ENCODE data around the gene GPR3. TPM values are rescaled to one million over a fixed set of nuclear protein-coding genes. Genes with fewer than 3 reads are reported as not detected.

GPR3 gene
- total RNA-seq, 1 donor = 0.36 TPM

- Histone ChIP-seq H2AFZ (ENCODE audit: low read length) (no peak overlapping the region), H3K4me1 (ENCODE audit: insufficient read depth, low read length) (peaks cover 32% of the 10 kb centered on the region), H3K4me3 (ENCODE audit: insufficient read depth, low read length) (no peak overlapping the region), H3K79me2 (ENCODE audit: insufficient read depth, low read length) (no peaks in the 10 kb centered on the region), H3K27me3 (ENCODE audit: insufficient read depth, low read length) (peaks cover 11% of the 10 kb centered on the region), H3K4me2 (ENCODE audit: insufficient read depth, low read length) (no peak overlapping the region), H3K36me3 (ENCODE audit: insufficient read depth, low read length) (no peaks in the 10 kb centered on the region), H4K20me1 (ENCODE audit: insufficient read depth, low read length) (no peaks in the 10 kb centered on the region), H3K9me3 (ENCODE audit: low read depth, low read length) (no peaks in the 10 kb centered on the region), H3K27ac (ENCODE audit: low read depth, low read length) (no peak overlapping the region)
- no peak for TF ChIP-seq CTCF (IDR thresholded peaks at IDR 0.05; ENCODE audit: extremely low read depth, low read depth, low read length)
- DNase-seq (ENCODE audit: insufficient read length, low spot score, missing footprints) = peak; percentile 75
Measured at GRCh38 chr1:27399251-27400025, 7.0 kb downstream of the GPR3 start.

DNA sequence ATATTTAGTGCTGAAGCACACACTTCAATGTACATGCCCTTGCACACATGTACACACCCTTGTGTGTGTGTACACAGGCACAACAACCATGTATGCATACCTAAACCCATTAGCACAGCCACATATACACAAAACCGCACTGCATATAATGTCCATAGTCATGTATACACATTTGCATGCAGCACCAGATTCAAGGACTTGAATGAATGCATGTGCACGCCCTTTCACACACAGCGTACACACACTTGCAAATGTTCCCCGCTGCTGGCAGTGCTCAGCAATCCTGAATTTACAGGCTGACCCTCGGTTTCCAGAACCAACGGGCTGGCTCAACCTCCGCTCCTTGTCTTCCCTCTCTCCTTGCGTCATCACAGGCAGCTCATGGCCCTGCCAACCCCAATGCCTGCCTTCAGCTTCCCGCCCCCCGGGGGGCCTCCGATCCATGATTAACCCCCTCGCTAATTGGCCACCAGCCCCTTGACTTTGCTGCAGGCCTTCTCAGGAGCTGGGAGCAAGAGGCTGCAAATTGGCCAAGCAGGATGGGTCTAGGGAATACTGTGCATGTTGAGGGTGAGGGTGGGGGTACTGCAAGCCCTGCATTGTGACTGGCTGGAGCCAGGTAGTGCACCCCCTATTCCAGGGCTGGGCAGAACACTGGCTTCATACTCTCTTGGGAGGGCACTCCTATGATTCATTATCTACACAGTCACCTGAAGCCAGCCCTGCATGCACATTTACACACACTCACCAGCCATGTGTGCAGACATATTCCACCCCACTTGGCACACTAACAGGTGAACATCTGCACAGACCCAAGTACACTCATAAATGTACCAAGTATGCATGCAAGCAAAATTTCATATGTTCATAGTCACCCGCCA lies 7.9 kb downstream of the GPR3 start:
- DNase-seq (ENCODE audit: insufficient read length, low spot score, missing footprints) = peak; percentile 84
- H3K4me1 ChIP-seq (ENCODE audit: insufficient read depth, low read length) = peaks cover 33% of the 10 kb centered on the region
- H4K20me1 ChIP-seq (ENCODE audit: insufficient read depth, low read length) = no peaks in the 10 kb centered on the region
- no peak for TF ChIP-seq CTCF (IDR thresholded peaks at IDR 0.05; ENCODE audit: extremely low read depth, low read depth, low read length)
- H3K79me2 ChIP-seq (ENCODE audit: insufficient read depth, low read length) = no peaks in the 10 kb centered on the region
- no peaks in the 10 kb centered on the region for H3K9me3 ChIP-seq (ENCODE audit: low read depth, low read length)
- no peak overlapping the region for H3K4me2 ChIP-seq (ENCODE audit: insufficient read depth, low read length)
- no peaks in the 10 kb centered on the region for H3K36me3 ChIP-seq (ENCODE audit: insufficient read depth, low read length)
- no peak overlapping the region for H3K4me3 ChIP-seq (ENCODE audit: insufficient read depth, low read length)
- H3K27ac ChIP-seq (ENCODE audit: low read depth, low read length) = no peak overlapping the region
- H3K27me3 ChIP-seq (ENCODE audit: insufficient read depth, low read length) = peaks cover 11% of the 10 kb centered on the region
- no peak overlapping the region for H2AFZ ChIP-seq (ENCODE audit: low read length)

- DNase-seq (ENCODE audit: insufficient read length, low spot score, missing footprints) = no peak
- Histone ChIP-seq H3K4me3 (ENCODE audit: insufficient read depth, low read length) (no peak overlapping the region), H3K79me2 (ENCODE audit: insufficient read depth, low read length) (no peaks in the 10 kb centered on the region), H3K4me2 (ENCODE audit: insufficient read depth, low read length) (no peak overlapping the region), H3K36me3 (ENCODE audit: insufficient read depth, low read length) (no peaks in the 10 kb centered on the region), H3K4me1 (ENCODE audit: insufficient read depth, low read length) (peaks cover 36% of the 10 kb centered on the region), H3K27me3 (ENCODE audit: insufficient read depth, low read length) (peaks cover 11% of the 10 kb centered on the region), H2AFZ (ENCODE audit: low read length) (no peak overlapping the region), H3K9me3 (ENCODE audit: low read depth, low read length) (no peaks in the 10 kb centered on the region), H3K27ac (ENCODE audit: low read depth, low read length) (no peak overlapping the region), H4K20me1 (ENCODE audit: insufficient read depth, low read length) (no peaks in the 10 kb centered on the region)
- TF ChIP-seq CTCF (IDR thresholded peaks at IDR 0.05; ENCODE audit: extremely low read depth, low read depth, low read length) = no peak
Measured at GRCh38 chr1:27400963-27401341, 8.5 kb downstream of the GPR3 start.

- DNase-seq (ENCODE audit: insufficient read length, low spot score, missing footprints) = peak; percentile 97
- Histone ChIP-seq H2AFZ (ENCODE audit: low read length) (no peak overlapping the region), H3K9me3 (ENCODE audit: low read depth, low read length) (no peaks in the 10 kb centered on the region), H3K4me2 (ENCODE audit: insufficient read depth, low read length) (no peak overlapping the region), H3K27ac (ENCODE audit: low read depth, low read length) (peak overlapping the region; percentile 38), H3K27me3 (ENCODE audit: insufficient read depth, low read length) (peaks cover 11% of the 10 kb centered on the region), H4K20me1 (ENCODE audit: insufficient read depth, low read length) (no peaks in the 10 kb centered on the region), H3K4me3 (ENCODE audit: insufficient read depth, low read length) (no peak overlapping the region), H3K79me2 (ENCODE audit: insufficient read depth, low read length) (no peaks in the 10 kb centered on the region), H3K4me1 (ENCODE audit: insufficient read depth, low read length) (peaks cover 40% of the 10 kb centered on the region), H3K36me3 (ENCODE audit: insufficient read depth, low read length) (peaks cover 10% of the 10 kb centered on the region)
- peak; percentile 74 for TF ChIP-seq CTCF (IDR thresholded peaks at IDR 0.05; ENCODE audit: extremely low read depth, low read depth, low read length)
Measured at GRCh38 chr1:27402349-27402754, 9.9 kb downstream of the GPR3 start.

Data from osteoblast (primary cell).